H9 (cell line): ENCODE data around the gene PARM1. TPM values are rescaled to one million over a fixed set of nuclear protein-coding genes. Genes with fewer than 3 reads are reported as not detected.

Experiments
- DNase-seq: peaks from one replicate; pipeline ENCODE4 v3.0.0-alpha.2; 2017
- H2AFZ ChIP-seq: one replicate; pipeline ENCODE4 v1.6.1; 2013; ENCODE audit warnings: mild to moderate bottlenecking, low read length, control low read depth, moderate library complexity
- H2AK5ac ChIP-seq: 2 replicates; pipeline ENCODE4 v1.6.1; 2013; ENCODE audit warnings: low read length, control low read depth, mixed read lengths; ENCODE audit not compliant: insufficient read length
- H2BK120ac ChIP-seq: one replicate; pipeline ENCODE4 v1.6.1; 2013; ENCODE audit warnings: low read depth, mild to moderate bottlenecking, low read length, control low read depth, inconsistent platforms; ENCODE audit not compliant: poor library complexity, severe bottlenecking
- H2BK12ac ChIP-seq: 2 replicates; pipeline ENCODE4 v1.6.1; 2013; ENCODE audit warnings: low read length, control low read depth, mixed read lengths, low read depth; ENCODE audit not compliant: insufficient read length
- H2BK15ac ChIP-seq: 2 replicates; pipeline ENCODE4 v1.6.1; 2013; ENCODE audit warnings: low read depth, low read length, control low read depth
- H2BK20ac ChIP-seq: one replicate; pipeline ENCODE4 v1.6.1; 2013; ENCODE audit warnings: low read depth, mild to moderate bottlenecking, low read length, control low read depth, inconsistent platforms; ENCODE audit not compliant: poor library complexity, severe bottlenecking
- H2BK5ac ChIP-seq: 2 replicates; pipeline ENCODE4 v1.6.1; 2013; ENCODE audit warnings: low read length, control low read depth, mixed read lengths; ENCODE audit not compliant: insufficient read length
- H3K14ac ChIP-seq: 2 replicates; pipeline ENCODE4 v1.6.1; 2013; ENCODE audit warnings: low read length, control low read depth; ENCODE audit not compliant: insufficient read depth
- H3K18ac ChIP-seq: 2 replicates; pipeline ENCODE4 v1.6.1; 2013; ENCODE audit warnings: low read depth, mild to moderate bottlenecking, mixed read lengths, low read length, control low read depth; ENCODE audit not compliant: insufficient read length
- H3K23ac ChIP-seq: 2 replicates; pipeline ENCODE4 v1.6.1; 2013; ENCODE audit warnings: low read length, control low read depth, mixed read lengths, low read depth; ENCODE audit not compliant: insufficient read length
- H3K23me2 ChIP-seq: 2 replicates; pipeline ENCODE4 v1.6.1; 2013; ENCODE audit warnings: low read depth, mild to moderate bottlenecking, mixed read lengths, low read length, control low read depth; ENCODE audit not compliant: insufficient read length, poor library complexity, severe bottlenecking
- H3K27ac ChIP-seq: 2 replicates; pipeline ENCODE4 v1.5.1; 2013; ENCODE audit warnings: low read length, control low read depth, mixed read lengths, low read depth; ENCODE audit not compliant: insufficient read length
- H3K27me3 ChIP-seq: 2 replicates; pipeline ENCODE4 v1.6.1; 2013; ENCODE audit warnings: low read length, control low read depth, inconsistent platforms; ENCODE audit not compliant: insufficient read depth
- H3K4ac ChIP-seq: 2 replicates; pipeline ENCODE4 v1.6.1; 2013; ENCODE audit warnings: low read depth, mild to moderate bottlenecking, control low read depth, inconsistent platforms, low read length, moderate library complexity
- H3K4me1 ChIP-seq: 2 replicates; pipeline ENCODE4 v1.6.1; 2013; ENCODE audit warnings: low read length, control low read depth, inconsistent platforms; ENCODE audit not compliant: insufficient read depth
- H3K4me2 ChIP-seq: 2 replicates; pipeline ENCODE4 v1.6.1; 2013; ENCODE audit warnings: low read length, control low read depth, mixed read lengths; ENCODE audit not compliant: insufficient read length, insufficient read depth
- H3K56ac ChIP-seq: 2 replicates; pipeline ENCODE4 v1.6.1; 2013; ENCODE audit warnings: low read depth, mild to moderate bottlenecking, mixed read lengths, low read length, control low read depth; ENCODE audit not compliant: insufficient read length
- H3K79me1 ChIP-seq: 2 replicates; pipeline ENCODE4 v1.6.1; 2013; ENCODE audit warnings: low read depth, mild to moderate bottlenecking, moderate library complexity, low read length, control low read depth, inconsistent platforms; ENCODE audit not compliant: insufficient read depth, poor library complexity, severe bottlenecking
- H3K79me2 ChIP-seq: 2 replicates; pipeline ENCODE4 v1.6.1; 2013; ENCODE audit warnings: low read length, control low read depth, inconsistent platforms; ENCODE audit not compliant: insufficient read depth
- H3K9ac ChIP-seq: 2 replicates; pipeline ENCODE4 v1.6.1; 2013; ENCODE audit warnings: low read length, control low read depth, mixed read lengths; ENCODE audit not compliant: insufficient read length; ENCODE audit errors: extremely low read depth
- H3K9me3 ChIP-seq: one replicate; pipeline ENCODE4 v1.6.1; 2013; ENCODE audit warnings: low read depth, low read length, inconsistent platforms; ENCODE audit not compliant: control insufficient read depth
- H3T11ph ChIP-seq: one replicate; pipeline ENCODE4 v1.6.1; 2013; ENCODE audit warnings: mild to moderate bottlenecking, low read length, control low read depth, inconsistent platforms
- H4K20me1 ChIP-seq: one replicate; pipeline ENCODE4 v1.6.1; 2013; ENCODE audit not compliant: control insufficient read depth, insufficient read length, insufficient read depth
- H4K5ac ChIP-seq: 2 replicates; pipeline ENCODE4 v1.6.1; 2013; ENCODE audit warnings: low read depth, mild to moderate bottlenecking, mixed read lengths, low read length, control low read depth; ENCODE audit not compliant: insufficient read length
- H4K8ac ChIP-seq: replicated peaks from 2 replicates; pipeline ENCODE4 v1.6.1; 2013; ENCODE audit warnings: low read length, control low read depth, mixed read lengths, low read depth; ENCODE audit not compliant: insufficient read length
- H4K91ac ChIP-seq: 2 replicates; pipeline ENCODE4 v1.6.1; 2013; ENCODE audit warnings: low read depth, mild to moderate bottlenecking, moderate library complexity, mixed read lengths, low read length, control low read depth; ENCODE audit not compliant: insufficient read length
- H3K27ac Mint-ChIP-seq, 3 experiments: 2 replicates in 2 of 3; 3 replicates in 1 of 3; pipeline ENCODE4 v1.8.0; 2020 to 2021; ENCODE audit warnings: mixed read lengths in 3 of 3, mild to moderate bottlenecking in 1 of 3, moderate library complexity in 1 of 3
- H3K27me3 Mint-ChIP-seq: 2 replicates; pipeline ENCODE4 v1.8.0; 2021; ENCODE audit warnings: low read depth, mild to moderate bottlenecking, moderate library complexity, mixed read lengths
- H3K36me3 Mint-ChIP-seq, 3 experiments: 2 replicates in 2 of 3; 3 replicates in 1 of 3; pipeline ENCODE4 v1.8.0; 2020 to 2021; ENCODE audit warnings: low read depth in 3 of 3, mixed read lengths in 3 of 3; ENCODE audit not compliant: insufficient read depth in 1 of 3
- H3K4me1 Mint-ChIP-seq, 2 experiments: 2 replicates each; pipeline ENCODE4 v1.8.0; 2020; ENCODE audit warnings: mixed read lengths in 2 of 2
- H3K4me3 Mint-ChIP-seq, 2 experiments: 2 replicates in 1 of 2; 3 replicates in 1 of 2; pipeline ENCODE4 v1.8.0; 2020 to 2021; ENCODE audit warnings: mild to moderate bottlenecking in 2 of 2, mixed read lengths in 2 of 2, moderate library complexity in 1 of 2
- H3K9me3 Mint-ChIP-seq, 2 experiments: 2 replicates in 1 of 2; 3 replicates in 1 of 2; pipeline ENCODE4 v1.8.0; 2020; ENCODE audit warnings: mild to moderate bottlenecking in 2 of 2, mixed read lengths in 2 of 2, moderate library complexity in 1 of 2
- CTCF ChIP-seq: fragments of 200-600 bp; sonication (generic); conservative IDR thresholded peaks from 3 replicates; pipeline ENCODE4 v1.8.0; 2021; ENCODE audit warnings: antibody characterized with exemption, mild to moderate bottlenecking
- total RNA-seq: library from RNA; stranded (reverse); gene quantifications from 2 replicates; pipeline ENCODE4 v1.2.1, GENCODE V29; 2021

The PARM1 gene
- total RNA-seq, 1 experiment from 2014 or later = 2.0 TPM

- Histone ChIP-seq H3K79me1 (no peaks in the 10 kb centered on the region), H2BK15ac (no peak overlapping the region), H4K8ac (no peak overlapping the region), H3K27me3 (no peaks in the 10 kb centered on the region), H3K4ac (no peak overlapping the region), H3K23ac (no peak overlapping the region), H4K20me1 (no peaks in the 10 kb centered on the region), H4K5ac (no peak overlapping the region), H3K9me3 (no peaks in the 10 kb centered on the region), H3K18ac (no peak overlapping the region), H2BK20ac (no peak overlapping the region), H3K14ac (no peak overlapping the region), H2BK12ac (no peak overlapping the region), H2AFZ (no peak overlapping the region), H3K4me1 (no peaks in the 10 kb centered on the region), H3K23me2 (no peaks in the 10 kb centered on the region), H3K4me2 (no peak overlapping the region), H4K91ac (no peak overlapping the region), H3K79me2 (no peaks in the 10 kb centered on the region), H2BK120ac (no peak overlapping the region), H2AK5ac (no peak overlapping the region), H3T11ph (no peak overlapping the region), H3K9ac (no peak overlapping the region), H3K27ac (no peak overlapping the region), H3K56ac (no peak overlapping the region), H2BK5ac (no peak overlapping the region)
- Mint-ChIP-seq H3K9me3 (peaks cover 11 to 13% of the 10 kb centered on the region in 2 experiments; a peak in 3 of 5 replicates), H3K27me3 (no peaks in the 10 kb centered on the region), H3K4me3 (no peak overlapping the region), H3K36me3 (peaks cover 0 to 12% (median 1%) of the 10 kb centered on the region in 3 experiments; a peak in 3 of 7 replicates), H3K4me1 (no peaks in the 10 kb centered on the region; a peak in 1 of 4 replicates), H3K27ac (no peak overlapping the region)
- DNase-seq = no peak
- no peak for TF ChIP-seq CTCF
These were observed 29.7 kb downstream of the PARM1 start for GRCh38 chr4:74962584-74962983.
